Measurements from ENCODE around the gene CAPN11.
A peak's percentile ranks its signal among the peaks of the same experiment; 100 is the strongest.

The CAPN11 gene

DNA sequence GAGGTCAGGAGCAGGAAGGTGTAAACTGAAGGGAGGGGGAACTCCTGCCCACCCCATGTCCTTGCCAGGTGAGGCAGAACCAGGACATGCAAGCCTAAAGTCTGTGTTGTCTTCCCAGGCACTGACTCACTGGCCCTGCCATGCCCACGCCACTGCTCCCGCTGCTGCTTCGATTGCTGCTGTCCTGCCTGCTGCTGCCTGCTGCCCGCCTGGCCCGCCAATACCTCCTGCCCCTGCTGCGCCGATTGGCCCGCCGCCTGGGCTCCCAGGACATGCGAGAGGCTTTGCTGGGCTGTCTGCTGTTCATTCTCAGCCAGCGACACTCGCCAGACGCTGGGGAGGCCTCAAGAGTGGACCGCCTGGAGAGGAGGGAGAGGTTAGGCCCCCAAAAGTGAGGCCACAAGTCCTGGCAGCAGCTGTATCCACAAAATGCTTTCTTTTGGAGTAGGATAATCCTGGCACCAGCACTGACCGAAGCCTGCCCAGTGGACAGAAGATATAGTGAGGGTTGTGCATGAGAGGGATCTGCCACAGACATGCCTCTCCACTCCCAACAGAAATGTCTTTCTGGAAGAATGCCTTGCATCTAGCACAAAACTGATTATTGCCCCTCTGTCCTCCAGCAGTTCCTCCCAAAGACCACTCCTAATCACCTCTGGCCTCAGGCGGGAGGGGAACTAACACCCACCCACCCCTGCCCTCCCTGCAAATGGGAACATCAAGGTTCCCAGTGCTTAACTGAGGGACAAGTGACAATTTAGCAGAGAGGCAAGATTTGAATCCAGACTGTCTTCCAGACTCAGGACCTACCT lies 58.9 kb downstream of the CAPN11 start:
- DNase-seq: no peak

DNA sequence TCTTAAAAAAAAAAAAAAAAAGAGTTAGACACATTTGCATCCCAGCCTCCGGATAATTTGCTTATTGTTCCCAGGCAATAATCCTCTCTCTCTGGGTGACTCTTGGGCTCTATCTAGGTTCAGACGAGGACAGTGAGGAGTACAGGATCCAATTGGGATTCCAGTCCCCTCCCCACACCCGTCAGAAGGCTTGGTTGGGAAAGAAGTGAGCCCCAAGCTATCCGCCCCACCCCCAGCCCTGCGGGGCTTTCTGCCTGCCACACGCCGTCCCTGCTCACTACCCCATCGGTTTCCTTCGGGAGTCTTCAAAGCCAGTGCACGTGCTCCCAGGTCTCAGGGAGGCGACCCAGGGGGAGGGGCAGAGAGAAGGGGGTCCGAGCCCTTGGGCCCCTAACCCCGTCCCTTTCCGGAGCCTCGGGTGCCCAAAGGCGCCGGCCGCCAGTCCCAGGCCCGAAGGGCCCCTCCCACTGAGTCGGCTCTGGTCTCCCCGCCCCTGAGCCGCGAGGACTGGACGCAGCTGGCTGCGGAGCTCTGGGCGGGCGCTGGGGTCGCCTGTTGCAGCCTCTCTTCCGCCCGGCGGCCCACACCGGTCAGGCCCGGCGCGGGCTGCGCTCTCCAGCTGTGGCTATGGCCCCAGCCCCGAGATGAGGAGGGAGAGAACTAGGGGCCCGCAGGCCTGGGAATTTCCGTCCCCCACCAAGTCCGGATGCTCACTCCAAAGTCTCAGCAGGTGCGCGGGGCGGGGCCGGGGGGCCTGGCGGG lies 60.6 kb downstream of the CAPN11 start:
- DNase-seq: peak; percentile 32

- DNase-seq: no peak
These were observed 61.5 kb downstream of the CAPN11 start for GRCh38 chr6:44219815-44220784.

DNA sequence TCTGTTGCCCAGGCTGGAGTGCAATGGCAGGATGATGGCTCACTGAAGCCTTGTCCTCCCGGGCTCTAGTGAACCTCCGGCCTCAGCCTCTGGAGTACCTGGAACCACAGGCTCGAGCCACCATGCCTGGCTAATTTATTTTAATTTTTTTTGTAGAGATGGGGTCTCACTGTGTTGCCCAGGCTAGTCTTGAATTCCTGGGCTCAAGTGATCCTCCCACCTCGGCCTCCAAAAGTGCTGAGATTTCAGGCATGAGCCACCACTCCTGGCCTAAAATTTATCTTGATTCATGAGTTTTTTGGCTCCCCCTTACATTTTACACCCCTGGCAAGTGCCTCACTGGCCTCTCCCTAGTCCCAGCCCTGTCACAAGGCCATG lies 62.3 kb downstream of the CAPN11 start:
- no peak for DNase-seq

- peak; percentile 78 for DNase-seq
These were observed 62.8 kb downstream of the CAPN11 start for GRCh38 chr6:44221291-44221960.

DNA sequence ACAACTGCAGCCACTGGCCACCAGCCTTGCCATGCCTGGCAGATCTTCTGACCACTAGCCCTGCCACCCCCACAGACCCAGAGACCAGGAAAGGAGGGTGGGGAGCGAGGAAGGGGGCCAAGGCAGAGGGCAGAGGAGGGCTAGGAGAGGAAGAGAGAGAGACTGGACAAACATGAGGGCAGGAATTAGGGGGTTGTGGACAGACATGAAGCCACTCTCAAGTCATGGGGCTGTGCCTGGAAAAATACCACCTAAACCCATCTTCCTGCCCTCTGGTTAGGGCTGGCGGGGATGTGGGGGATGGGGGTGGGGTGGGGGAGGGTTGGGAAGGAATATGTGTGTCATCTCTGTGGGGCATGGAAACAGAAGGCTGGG lies 63.3 kb downstream of the CAPN11 start:
- DNase-seq: no peak

DNA sequence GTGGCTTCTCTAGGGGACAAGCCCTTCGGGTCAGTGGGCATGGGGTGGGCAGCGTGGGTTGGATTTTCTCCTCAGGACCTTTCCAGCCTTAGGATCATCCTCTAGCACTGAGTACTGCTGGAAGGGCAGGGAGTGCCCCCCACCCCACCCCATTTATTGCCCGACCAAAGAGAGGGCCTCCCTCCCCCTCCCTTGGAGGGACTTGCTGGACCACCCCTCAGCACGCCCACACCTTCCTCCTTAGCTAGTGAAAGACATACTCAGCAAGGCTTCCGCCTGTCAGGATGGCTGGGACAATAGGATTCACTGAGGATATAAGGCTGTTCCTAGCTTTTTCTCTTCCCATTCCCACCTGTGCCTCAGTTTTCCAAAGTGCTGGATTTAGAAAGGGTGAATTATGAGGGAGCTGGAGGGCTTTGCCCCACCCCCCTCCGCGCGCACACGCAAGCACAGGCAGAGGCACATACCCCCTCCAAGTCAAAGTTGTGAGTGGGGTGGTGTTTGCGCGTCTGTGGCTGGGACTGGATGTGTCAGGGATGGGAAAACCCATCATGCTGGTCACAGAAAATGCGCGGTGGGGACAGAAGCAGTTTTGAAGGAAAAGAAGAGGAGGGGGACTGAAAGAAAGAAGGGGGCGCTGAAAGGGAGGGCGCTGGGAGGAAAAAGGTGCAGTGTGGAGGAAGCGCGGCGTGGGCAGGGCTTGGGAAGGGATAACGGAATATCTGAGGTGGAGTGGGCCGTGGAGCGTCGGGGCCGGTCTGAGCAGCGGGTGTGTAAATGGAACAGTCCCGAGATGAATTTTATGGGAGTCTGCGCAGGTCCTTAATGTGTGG lies 64.1 kb downstream of the CAPN11 start:
- no peak for DNase-seq

DNA sequence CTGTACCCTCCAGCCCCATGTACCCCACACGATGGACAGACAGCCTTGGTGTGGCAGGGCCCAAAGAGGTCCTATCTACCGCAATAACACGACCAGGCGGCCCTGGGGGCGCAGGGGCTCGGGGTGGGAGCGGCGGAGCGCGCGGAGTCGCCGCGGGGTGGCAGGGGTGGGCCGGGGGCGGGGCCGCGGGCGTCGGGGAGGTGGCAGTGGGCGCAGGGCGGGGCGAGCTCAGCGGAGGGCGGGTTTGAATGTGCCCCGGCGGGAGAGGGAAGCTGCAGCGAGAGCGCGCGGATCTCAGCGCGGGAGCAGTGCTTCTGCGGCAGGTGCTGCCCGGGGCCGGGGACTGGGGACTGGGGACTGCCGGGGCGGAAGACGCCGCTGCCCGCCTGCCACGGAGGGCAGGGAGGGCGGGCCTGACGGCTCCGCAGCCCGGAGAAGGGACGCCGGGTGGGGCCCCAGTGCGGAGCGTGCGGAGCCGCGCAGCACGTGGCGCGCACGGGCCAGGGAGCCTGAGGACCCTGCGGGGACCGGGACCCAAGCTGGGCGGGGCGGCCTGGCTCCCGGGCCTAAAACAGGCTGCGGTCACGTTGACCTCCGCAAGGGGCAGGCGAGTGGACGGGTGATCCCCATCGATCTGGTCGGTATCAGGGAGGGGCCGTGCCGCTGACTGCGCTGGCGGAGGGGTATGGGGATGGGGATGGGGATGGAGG lies 64.9 kb downstream of the CAPN11 start, which contains the start of gene SLC29A1:
Gene SLC29A1 (plus strand): TSS at position 277 of the 710 bp plus-strand sequence. CDS start 3,719 bp downstream, outside the sequence.
- peak; percentile 81 for DNase-seq

DNA sequence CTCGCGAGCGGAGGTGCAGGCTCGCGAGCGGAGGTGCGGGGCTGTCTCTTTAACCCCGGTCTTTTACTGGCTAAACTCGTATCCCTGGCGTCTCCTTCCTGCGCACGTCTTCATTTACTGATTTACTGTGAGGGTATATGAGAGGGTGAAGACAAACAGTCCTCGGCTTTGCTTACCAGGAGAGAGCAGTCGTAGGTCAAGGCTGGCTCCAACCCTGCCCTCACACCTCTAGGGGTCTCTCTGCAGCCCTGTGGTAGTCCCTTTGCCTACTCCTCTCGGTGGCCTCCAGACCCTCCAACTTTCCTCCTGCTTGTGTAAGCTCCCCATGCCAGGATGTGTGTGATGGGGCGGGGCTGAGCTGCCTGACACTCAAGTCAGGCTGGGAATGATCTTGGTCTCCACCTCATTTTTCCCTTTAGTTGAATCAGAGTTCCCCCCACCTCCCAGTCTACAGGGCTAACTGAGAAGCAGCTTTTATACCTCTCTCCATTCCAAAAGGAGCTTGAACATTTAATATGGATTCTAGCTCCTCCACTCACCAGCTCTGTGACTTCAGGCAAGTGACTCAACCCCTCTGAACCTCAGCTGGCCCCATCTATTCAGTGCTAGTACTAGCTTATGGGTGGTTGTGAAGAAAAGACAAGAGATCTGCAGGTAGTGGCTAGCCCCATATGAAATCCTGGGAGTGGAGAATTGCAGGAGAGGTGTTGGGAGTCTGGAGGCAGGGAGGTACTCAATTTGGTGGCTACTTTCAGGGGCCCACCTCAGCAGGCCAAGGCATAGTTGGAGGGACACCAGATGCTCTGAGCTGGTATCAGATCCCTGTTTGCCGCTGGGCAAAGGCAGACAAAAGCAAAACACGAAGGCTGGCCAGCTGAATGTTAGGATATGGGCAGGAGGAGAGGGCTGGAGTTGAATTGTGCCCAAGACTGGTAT lies 65.7 kb downstream of the CAPN11 start:
- DNase-seq: no peak

DNA sequence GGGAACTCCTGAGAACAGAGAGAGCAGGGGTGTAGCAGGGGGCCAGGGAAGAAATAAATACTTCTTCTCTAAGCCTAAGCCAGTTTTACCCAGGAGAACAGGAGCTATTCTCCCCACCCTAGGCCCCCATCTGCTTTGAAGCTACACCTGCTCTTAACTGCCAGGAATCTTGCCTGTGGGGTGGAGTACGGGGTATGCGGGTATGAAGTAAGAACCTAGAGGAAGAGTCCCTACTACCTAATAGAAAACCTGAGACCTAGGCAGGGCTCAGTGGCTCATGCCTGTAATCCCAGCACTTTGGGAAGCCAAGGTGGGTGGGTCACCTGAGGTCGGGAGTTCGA lies 66.3 kb downstream of the CAPN11 start:
- no peak for DNase-seq

DNA sequence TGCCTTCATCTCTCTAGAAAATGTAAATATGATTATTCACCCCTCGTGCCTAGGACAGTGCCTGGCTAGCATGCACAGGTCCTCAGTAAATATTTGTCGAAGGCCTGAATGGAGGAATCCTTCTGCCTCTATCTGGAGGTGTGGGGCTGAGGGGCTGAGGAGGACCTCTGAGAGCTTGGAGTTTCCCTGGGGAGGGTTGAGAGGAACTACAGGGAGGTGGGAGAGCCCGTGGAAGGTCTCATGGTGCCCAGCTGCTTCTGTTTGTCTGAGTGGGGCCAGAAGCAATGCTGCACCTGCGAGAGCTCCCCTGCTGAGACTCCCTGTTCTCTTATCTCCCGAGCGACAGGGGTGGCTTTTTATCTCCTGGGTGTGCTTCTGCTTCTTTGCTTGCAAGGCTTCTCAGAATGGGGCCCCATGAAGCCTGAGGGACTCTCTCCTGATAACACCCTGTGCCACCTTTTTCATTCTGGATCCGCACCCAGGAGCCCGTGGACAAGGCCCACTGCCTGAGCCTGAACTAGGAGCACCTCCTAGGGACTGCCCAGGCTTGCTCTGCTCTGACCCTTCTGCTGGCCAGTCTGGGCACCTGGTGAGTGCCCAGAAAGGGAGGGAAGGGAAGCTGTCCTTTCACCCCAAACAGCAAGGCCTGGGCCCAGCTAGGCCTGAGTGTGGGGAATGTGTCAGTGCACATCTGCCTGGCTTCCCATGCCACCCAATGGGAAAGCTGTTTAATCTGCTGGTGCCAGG lies 67.1 kb downstream of the CAPN11 start:
- DNase-seq: no peak

GRCh38 chr6:44226368-44227147 lies 67.9 kb downstream of the CAPN11 start:
- DNase-seq: no peak

GRCh38 chr6:44227148-44227793 lies 68.7 kb downstream of the CAPN11 start:
- DNase-seq: no peak

- DNase-seq: no peak
These were observed 69.4 kb downstream of the CAPN11 start for GRCh38 chr6:44228031-44228430.

- no peak for DNase-seq
These were observed 69.8 kb downstream of the CAPN11 start for GRCh38 chr6:44228433-44228832.

GRCh38 chr6:44228836-44229235 lies 70.2 kb downstream of the CAPN11 start:
- DNase-seq: no peak

DNA sequence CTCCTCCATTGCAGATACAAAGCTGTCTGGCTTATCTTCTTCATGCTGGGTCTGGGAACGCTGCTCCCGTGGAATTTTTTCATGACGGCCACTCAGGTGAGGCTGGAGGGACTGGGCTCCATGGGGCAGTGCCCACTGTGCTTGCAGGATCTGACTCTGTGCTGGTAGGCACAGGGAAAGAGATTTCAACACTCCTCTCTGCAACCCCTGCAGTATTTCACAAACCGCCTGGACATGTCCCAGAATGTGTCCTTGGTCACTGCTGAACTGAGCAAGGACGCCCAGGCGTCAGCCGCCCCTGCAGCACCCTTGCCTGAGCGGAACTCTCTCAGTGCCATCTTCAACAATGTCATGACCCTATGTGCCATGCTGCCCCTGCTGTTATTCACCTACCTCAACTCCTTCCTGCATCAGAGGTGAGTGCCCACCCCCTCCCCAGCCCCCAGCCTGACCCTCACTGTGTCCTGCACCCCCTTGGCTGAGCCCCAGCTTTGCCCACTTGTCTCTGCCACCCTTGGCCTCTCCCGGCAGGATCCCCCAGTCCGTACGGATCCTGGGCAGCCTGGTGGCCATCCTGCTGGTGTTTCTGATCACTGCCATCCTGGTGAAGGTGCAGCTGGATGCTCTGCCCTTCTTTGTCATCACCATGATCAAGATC lies 70.9 kb downstream of the CAPN11 start:
- DNase-seq: no peak
